SK-N-SH treated with all-trans-retinoic acid at 6 μM for 48 hours (cell line): Measurements from ENCODE around the gene SLC25A26.

Experiments used
- ATAC-seq: fragments of 200-7000 bp; cut with Tn5 transposase; 3 replicates; pipeline ENCODE4 v1.9.1; 2020; ENCODE audit warnings: mild to moderate bottlenecking, moderate library complexity
- ARNTL ChIP-seq: fragments of 450-650 bp; formaldehyde crosslinking; IDR thresholded peaks from 2 replicates; pipeline ENCODE4 v1.5.0; 2020; ENCODE audit warnings: low read depth, mild to moderate bottlenecking, moderate library complexity, borderline replicate concordance
- BACH2 ChIP-seq: fragments of 250-450 bp; sonication (Bioruptor Pico); IDR thresholded peaks from 2 replicates; pipeline ENCODE4 v1.9.0; 2021; ENCODE audit warnings: mild to moderate bottlenecking, borderline replicate concordance
- CREB5 ChIP-seq: fragments of 250-450 bp; sonication (Bioruptor Pico); IDR thresholded peaks from 2 replicates; pipeline ENCODE4 v1.5.1; 2020; ENCODE audit warnings: low read depth, mild to moderate bottlenecking, moderate library complexity
- CSDC2 ChIP-seq: fragments of 250-450 bp; sonication (Bioruptor Pico); IDR thresholded peaks from 2 replicates; pipeline ENCODE4 v1.5.0; 2020; ENCODE audit warnings: mild to moderate bottlenecking, moderate library complexity
- ESRRG ChIP-seq: fragments of 250-450 bp; sonication (Bioruptor Pico); IDR thresholded peaks from 2 replicates; pipeline ENCODE4 v1.6.1; 2021; ENCODE audit warnings: mild to moderate bottlenecking
- GLIS3 ChIP-seq: fragments of 250-450 bp; sonication (Bioruptor Pico); IDR thresholded peaks from 2 replicates; pipeline ENCODE4 v1.5.0; 2020; ENCODE audit warnings: mild to moderate bottlenecking, moderate library complexity
- ISL1 ChIP-seq: fragments of 250-450 bp; sonication (Bioruptor Pico); IDR thresholded peaks from 2 replicates; pipeline ENCODE4 v2.1.2; 2022; ENCODE audit warnings: mild to moderate bottlenecking, moderate library complexity
- OSR1 ChIP-seq: fragments of 250-450 bp; sonication (Bioruptor Pico); IDR thresholded peaks from 2 replicates; pipeline ENCODE4 v1.8.0; 2022; ENCODE audit warnings: moderate library complexity, mild to moderate bottlenecking, inconsistent platforms
- PPARA ChIP-seq: fragments of 250-450 bp; sonication (Bioruptor Pico); IDR thresholded peaks from 2 replicates; pipeline ENCODE4 v1.5.0; 2020; ENCODE audit warnings: mild to moderate bottlenecking, borderline replicate concordance
- RARB ChIP-seq: fragments of 250-450 bp; sonication (Bioruptor Pico); IDR thresholded peaks from 2 replicates; pipeline ENCODE4 v1.8.0; 2021; ENCODE audit warnings: mild to moderate bottlenecking, moderate library complexity
- SNAI2 ChIP-seq: fragments of 250-450 bp; sonication (Bioruptor Pico); IDR thresholded peaks from 2 replicates; pipeline ENCODE4 v1.5.0; 2020; ENCODE audit warnings: mild to moderate bottlenecking, moderate library complexity
- TCF4 ChIP-seq: fragments of 250-450 bp; sonication (Bioruptor Pico); IDR thresholded peaks from 2 replicates; pipeline ENCODE4 v1.8.0; 2021; ENCODE audit warnings: mild to moderate bottlenecking, moderate library complexity, borderline replicate concordance
- TOX ChIP-seq: fragments of 250-450 bp; sonication (Bioruptor Pico); IDR thresholded peaks from 2 replicates; pipeline ENCODE4 v1.8.0; 2021; ENCODE audit warnings: mild to moderate bottlenecking, moderate library complexity, borderline replicate concordance
- TSHZ2 ChIP-seq: fragments of 250-450 bp; sonication (Bioruptor Pico); IDR thresholded peaks from 2 replicates; pipeline ENCODE4 v1.5.0; 2020; ENCODE audit warnings: mild to moderate bottlenecking, moderate library complexity
- ZFP3 ChIP-seq: fragments of 250-450 bp; sonication (Bioruptor Pico); IDR thresholded peaks from 2 replicates; pipeline ENCODE4 v1.5.0; 2020; ENCODE audit warnings: mild to moderate bottlenecking, moderate library complexity
- ZFP30 ChIP-seq: fragments of 450-650 bp; formaldehyde crosslinking; IDR thresholded peaks from 2 replicates; pipeline ENCODE4 v1.5.0; 2022; ENCODE audit warnings: mild to moderate bottlenecking, moderate library complexity
- ZNF565 ChIP-seq: fragments of 450-650 bp; formaldehyde crosslinking; conservative IDR thresholded peaks from 2 replicates; pipeline ENCODE4 v1.5.0; 2020; ENCODE audit warnings: low read depth, mild to moderate bottlenecking, moderate library complexity
- ZNF70 ChIP-seq: fragments of 450-650 bp; formaldehyde crosslinking; IDR thresholded peaks from 2 replicates; pipeline ENCODE4 v1.5.0; 2020; ENCODE audit warnings: mild to moderate bottlenecking, moderate library complexity
- ZNF8 ChIP-seq: fragments of 450-650 bp; formaldehyde crosslinking; IDR thresholded peaks from 2 replicates; pipeline ENCODE4 v1.5.0; 2020; ENCODE audit warnings: mild to moderate bottlenecking, moderate library complexity
- TF ChIP-seq, protein P1 (sequence below): fragments of 250-450 bp; sonication (Bioruptor Pico); IDR thresholded peaks from 2 replicates; pipeline ENCODE4 v1.5.1; 2021; ENCODE audit warnings: mild to moderate bottlenecking, moderate library complexity
- TF ChIP-seq, protein P2 (sequence below): fragments of 250-450 bp; sonication (Bioruptor Pico); IDR thresholded peaks from 2 replicates; pipeline ENCODE4 v1.8.0; 2021; ENCODE audit warnings: low read depth, mild to moderate bottlenecking, moderate library complexity, borderline replicate concordance
- TF ChIP-seq, protein P3 (sequence below): fragments of 250-450 bp; sonication (Bioruptor Pico); IDR thresholded peaks from 2 replicates; pipeline ENCODE4 v1.8.0; 2020; ENCODE audit warnings: mild to moderate bottlenecking, moderate library complexity, borderline replicate concordance

Gene SLC25A26

DNA sequence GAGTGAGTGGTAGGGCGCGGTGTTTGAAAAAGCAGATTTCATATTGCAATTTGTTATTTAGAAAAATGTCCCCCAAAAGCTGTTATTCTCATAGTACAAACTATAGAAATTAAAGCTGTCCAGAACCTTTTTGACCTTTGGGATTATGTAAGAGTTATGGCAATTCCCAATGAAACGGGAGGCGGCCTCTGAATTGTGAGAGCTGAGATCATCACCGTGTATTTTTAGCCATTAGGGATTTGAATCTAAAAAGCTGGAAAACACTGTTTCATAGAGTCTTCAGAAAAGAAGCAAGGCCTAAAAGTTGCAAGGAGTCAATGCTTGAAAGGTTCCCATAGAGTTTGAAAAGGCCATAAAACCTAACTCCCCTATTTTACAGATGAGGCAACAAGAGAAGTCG lies 38.6 kb upstream of the SLC25A26 start:
- TF ChIP-seq CREB5 (CRISPR knock-in tag) (no peak), ZFP30 (CRISPR knock-in tag) (no peak), ESRRG (no peak), TOX (CRISPR knock-in tag) (no peak), ISL1 (CRISPR knock-in tag) (no peak), CSDC2 (CRISPR knock-in tag) (no peak), RARB (no peak), ZNF565 (no peak), TCF4 (CRISPR knock-in tag) (no peak), BACH2 (CRISPR knock-in tag) (no peak), GLIS3 (CRISPR knock-in tag) (no peak)
- TF ChIP-seq, protein P1, sequence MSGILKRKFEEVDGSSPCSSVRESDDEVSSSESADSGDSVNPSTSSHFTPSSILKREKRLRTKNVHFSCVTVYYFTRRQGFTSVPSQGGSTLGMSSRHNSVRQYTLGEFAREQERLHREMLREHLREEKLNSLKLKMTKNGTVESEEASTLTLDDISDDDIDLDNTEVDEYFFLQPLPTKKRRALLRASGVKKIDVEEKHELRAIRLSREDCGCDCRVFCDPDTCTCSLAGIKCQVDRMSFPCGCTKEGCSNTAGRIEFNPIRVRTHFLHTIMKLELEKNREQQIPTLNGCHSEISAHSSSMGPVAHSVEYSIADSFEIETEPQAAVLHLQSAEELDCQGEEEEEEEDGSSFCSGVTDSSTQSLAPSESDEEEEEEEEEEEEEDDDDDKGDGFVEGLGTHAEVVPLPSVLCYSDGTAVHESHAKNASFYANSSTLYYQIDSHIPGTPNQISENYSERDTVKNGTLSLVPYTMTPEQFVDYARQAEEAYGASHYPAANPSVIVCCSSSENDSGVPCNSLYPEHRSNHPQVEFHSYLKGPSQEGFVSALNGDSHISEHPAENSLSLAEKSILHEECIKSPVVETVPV = no peak
- TF ChIP-seq, protein P2, sequence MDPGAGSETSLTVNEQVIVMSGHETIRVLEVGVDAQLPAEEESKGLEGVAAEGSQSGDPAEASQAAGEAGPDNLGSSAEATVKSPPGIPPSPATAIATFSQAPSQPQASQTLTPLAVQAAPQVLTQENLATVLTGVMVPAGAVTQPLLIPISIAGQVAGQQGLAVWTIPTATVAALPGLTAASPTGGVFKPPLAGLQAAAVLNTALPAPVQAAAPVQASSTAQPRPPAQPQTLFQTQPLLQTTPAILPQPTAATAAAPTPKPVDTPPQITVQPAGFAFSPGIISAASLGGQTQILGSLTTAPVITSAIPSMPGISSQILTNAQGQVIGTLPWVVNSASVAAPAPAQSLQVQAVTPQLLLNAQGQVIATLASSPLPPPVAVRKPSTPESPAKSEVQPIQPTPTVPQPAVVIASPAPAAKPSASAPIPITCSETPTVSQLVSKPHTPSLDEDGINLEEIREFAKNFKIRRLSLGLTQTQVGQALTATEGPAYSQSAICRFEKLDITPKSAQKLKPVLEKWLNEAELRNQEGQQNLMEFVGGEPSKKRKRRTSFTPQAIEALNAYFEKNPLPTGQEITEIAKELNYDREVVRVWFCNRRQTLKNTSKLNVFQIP (CRISPR knock-in tag) = no peak
- TF ChIP-seq, protein P3, sequence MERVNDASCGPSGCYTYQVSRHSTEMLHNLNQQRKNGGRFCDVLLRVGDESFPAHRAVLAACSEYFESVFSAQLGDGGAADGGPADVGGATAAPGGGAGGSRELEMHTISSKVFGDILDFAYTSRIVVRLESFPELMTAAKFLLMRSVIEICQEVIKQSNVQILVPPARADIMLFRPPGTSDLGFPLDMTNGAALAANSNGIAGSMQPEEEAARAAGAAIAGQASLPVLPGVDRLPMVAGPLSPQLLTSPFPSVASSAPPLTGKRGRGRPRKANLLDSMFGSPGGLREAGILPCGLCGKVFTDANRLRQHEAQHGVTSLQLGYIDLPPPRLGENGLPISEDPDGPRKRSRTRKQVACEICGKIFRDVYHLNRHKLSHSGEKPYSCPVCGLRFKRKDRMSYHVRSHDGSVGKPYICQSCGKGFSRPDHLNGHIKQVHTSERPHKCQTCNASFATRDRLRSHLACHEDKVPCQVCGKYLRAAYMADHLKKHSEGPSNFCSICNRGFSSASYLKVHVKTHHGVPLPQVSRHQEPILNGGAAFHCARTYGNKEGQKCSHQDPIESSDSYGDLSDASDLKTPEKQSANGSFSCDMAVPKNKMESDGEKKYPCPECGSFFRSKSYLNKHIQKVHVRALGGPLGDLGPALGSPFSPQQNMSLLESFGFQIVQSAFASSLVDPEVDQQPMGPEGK (CRISPR knock-in tag) = no peak
- no peak for ATAC-seq

DNA sequence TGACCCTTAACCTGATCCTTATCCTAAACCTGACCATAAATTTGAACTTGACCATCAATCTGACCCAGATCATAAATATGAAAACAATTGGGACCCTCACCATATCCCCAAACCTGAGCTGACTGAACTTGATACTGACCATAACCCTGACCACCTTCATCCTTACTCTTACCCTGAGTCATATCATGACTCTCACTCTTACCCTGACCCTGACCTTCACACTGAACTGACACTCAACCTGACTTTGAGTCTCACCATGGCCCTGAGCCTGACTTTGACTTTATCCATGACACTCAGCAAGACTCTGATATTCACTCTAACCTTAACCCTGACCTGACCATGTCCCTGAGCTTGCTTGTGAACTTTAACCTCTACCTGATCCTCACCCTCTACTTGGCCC lies 34.3 kb upstream of the SLC25A26 start:
- ATAC-seq = no peak
- TF ChIP-seq ZFP30 (CRISPR knock-in tag) (no peak), OSR1 (CRISPR knock-in tag) (no peak), ZFP3 (CRISPR knock-in tag) (no peak), ESRRG (no peak), TOX (CRISPR knock-in tag) (no peak), PPARA (CRISPR knock-in tag) (no peak), TCF4 (CRISPR knock-in tag) (no peak), BACH2 (CRISPR knock-in tag) (no peak), SNAI2 (CRISPR knock-in tag) (no peak), ARNTL (no peak), TSHZ2 (no peak), ZNF70 (CRISPR knock-in tag) (no peak), ZNF8 (CRISPR knock-in tag) (no peak)
- TF ChIP-seq, protein P3 (CRISPR knock-in tag) = no peak
- TF ChIP-seq, protein P2 (CRISPR knock-in tag) = no peak
